Activated B cell treated with CpG ODN at 0.5 μM for 24 hours (primary cell): ENCODE results near the gene CTNND2. TPM values are rescaled to one million over a fixed set of nuclear protein-coding genes. Genes with fewer than 3 reads are reported as not detected.

Experiments used
- ATAC-seq: fragments of 200-7000 bp; cut with Tn5 transposase; one replicate; pipeline ENCODE4 v1.10.0; 2021; ENCODE audit warnings: low read depth, mild to moderate bottlenecking, moderate library complexity
- CTCF ChIA-PET: fragments of 350-600 bp; sonication (Branson Sonifier 250); formaldehyde crosslinking; loops from one replicate; lab custom pipeline; 2021; ENCODE audit warnings: antibody characterized with exemption; lab: Charles Lee
- POLR2A ChIA-PET: fragments of 350-600 bp; sonication (Branson Sonifier 250); formaldehyde crosslinking; loops from one replicate; lab custom pipeline; 2021; ENCODE audit warnings: antibody characterized with exemption; lab: Charles Lee
- DNase-seq: peaks from one replicate; pipeline ENCODE4 v3.0.0; 2022
- H3K27ac Mint-ChIP-seq: one replicate; pipeline ENCODE4 v1.8.0; 2020; ENCODE audit warnings: mixed read lengths
- H3K27me3 Mint-ChIP-seq: one replicate; pipeline ENCODE4 v1.8.0; 2021; ENCODE audit warnings: mixed read lengths
- H3K36me3 Mint-ChIP-seq: one replicate; pipeline ENCODE4 v1.8.0; 2021; ENCODE audit warnings: low read depth, mixed read lengths
- H3K4me1 Mint-ChIP-seq: one replicate; pipeline ENCODE4 v1.8.0; 2021; ENCODE audit warnings: mixed read lengths
- H3K4me3 Mint-ChIP-seq: one replicate; pipeline ENCODE4 v1.8.0; 2020; ENCODE audit warnings: mild to moderate bottlenecking, mixed read lengths
- H3K9me3 Mint-ChIP-seq: one replicate; pipeline ENCODE4 v1.8.0; 2020; ENCODE audit warnings: mixed read lengths
- intact Hi-C: fragments of 100-400 bp; cut with micrococcal nuclease; formaldehyde crosslinking; loops from one replicate; pipeline ENCODE4 v1.15.1; 2024
- total RNA-seq: library from RNA; stranded (reverse); gene quantifications from 2 replicates; pipeline ENCODE4 v1.2.3, GENCODE V29; 2022
- TF ChIP-seq, protein P1 (sequence below): fragments of 200-600 bp; IDR thresholded peaks from one replicate; pipeline ENCODE4 v1.8.0; 2022; ENCODE audit warnings: antibody characterized with exemption, mild to moderate bottlenecking

CTNND2 gene
- total RNA-seq, 1 donor from 2014 or later: not detected

- POLR2A ChIA-PET: no interaction called here
- no peak overlapping the region for H3K27ac Mint-ChIP-seq
- intact Hi-C loops: loop anchor here (10.0 kb wide), 1 partner anchor 196 kb away; no protein-coding TSS in a partner anchor
- no peaks in the 10 kb centered on the region for H3K36me3 Mint-ChIP-seq
- H3K4me3 Mint-ChIP-seq: no peak overlapping the region
- TF ChIP-seq, protein P1, sequence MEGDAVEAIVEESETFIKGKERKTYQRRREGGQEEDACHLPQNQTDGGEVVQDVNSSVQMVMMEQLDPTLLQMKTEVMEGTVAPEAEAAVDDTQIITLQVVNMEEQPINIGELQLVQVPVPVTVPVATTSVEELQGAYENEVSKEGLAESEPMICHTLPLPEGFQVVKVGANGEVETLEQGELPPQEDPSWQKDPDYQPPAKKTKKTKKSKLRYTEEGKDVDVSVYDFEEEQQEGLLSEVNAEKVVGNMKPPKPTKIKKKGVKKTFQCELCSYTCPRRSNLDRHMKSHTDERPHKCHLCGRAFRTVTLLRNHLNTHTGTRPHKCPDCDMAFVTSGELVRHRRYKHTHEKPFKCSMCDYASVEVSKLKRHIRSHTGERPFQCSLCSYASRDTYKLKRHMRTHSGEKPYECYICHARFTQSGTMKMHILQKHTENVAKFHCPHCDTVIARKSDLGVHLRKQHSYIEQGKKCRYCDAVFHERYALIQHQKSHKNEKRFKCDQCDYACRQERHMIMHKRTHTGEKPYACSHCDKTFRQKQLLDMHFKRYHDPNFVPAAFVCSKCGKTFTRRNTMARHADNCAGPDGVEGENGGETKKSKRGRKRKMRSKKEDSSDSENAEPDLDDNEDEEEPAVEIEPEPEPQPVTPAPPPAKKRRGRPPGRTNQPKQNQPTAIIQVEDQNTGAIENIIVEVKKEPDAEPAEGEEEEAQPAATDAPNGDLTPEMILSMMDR: no peak
- DNase-seq (no peak), ATAC-seq (no peak)
- peaks cover 8% of the 10 kb centered on the region for H3K4me1 Mint-ChIP-seq
- no peaks in the 10 kb centered on the region for H3K9me3 Mint-ChIP-seq
- no peaks in the 10 kb centered on the region for H3K27me3 Mint-ChIP-seq
- CTCF ChIA-PET: no interaction called here
These were observed 723.4 kb downstream of the CTNND2 start for GRCh38 chr5:11180890-11181289.

DNA sequence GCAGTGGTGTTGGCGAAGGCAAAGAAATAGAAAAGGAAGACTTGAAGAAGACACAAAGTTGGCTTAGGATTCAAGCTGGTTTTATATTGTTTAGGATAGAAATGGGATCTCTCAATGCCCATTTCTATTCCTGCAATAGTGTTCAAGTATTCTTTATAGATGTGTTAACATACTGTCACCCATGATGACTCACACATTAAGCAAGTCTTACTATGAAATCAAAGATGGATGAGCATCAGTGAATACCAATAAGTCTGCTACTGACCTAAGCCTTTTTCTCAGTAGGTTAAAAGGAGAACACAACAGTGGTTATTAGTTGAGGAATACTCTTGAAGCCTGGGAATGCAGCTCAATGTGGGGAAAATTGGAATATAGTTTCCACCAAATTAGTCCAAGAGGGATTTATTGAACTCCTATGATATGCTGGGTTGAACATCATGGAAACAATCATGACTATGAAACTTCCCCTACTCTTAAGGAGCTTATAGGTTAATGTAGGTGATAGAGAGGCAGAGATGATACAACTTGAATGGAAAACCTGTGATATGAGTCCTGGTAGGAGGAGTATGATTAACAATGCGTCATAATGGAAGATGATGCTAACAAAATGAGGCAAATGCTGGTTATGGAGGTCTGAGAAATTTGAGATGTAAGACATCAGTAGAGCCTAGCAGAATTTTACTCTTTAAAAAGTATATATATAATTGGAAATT, 726.1 kb downstream of the CTNND2 start:
- intact Hi-C loops: no loop called here
- Mint-ChIP-seq H3K27me3 (peaks cover 3% of the 10 kb centered on the region), H3K4me3 (no peak overlapping the region), H3K27ac (no peak overlapping the region), H3K4me1 (peaks cover 8% of the 10 kb centered on the region), H3K36me3 (no peaks in the 10 kb centered on the region), H3K9me3 (no peaks in the 10 kb centered on the region)
- DNase-seq (no peak), ATAC-seq (no peak)
- TF ChIP-seq, protein P1: no peak
- POLR2A ChIA-PET: no interaction called here
- CTCF ChIA-PET: no interaction called here

DNA sequence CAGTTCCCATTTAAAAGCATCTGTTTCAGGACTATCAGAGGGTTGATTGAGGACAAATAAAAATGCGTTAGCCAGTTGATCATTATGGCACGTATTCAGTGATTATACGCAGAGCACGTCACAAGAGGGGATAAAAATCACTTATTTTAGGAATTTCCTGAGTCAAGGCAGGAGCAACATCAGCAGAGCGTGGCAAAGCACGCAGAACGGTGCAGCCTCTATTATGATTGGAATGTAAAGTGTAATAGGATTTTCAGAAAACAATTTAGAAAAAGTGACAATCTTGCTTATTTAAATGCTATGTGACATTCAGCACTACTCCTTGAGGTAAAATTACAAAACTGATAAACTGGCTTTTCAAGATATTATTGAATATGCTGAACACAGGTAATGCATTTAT, 729.7 kb downstream of the CTNND2 start:
- ATAC-seq (no peak), DNase-seq (no peak)
- Mint-ChIP-seq H3K4me1 (no peaks in the 10 kb centered on the region), H3K27ac (no peak overlapping the region), H3K27me3 (peaks cover 4% of the 10 kb centered on the region), H3K4me3 (no peak overlapping the region), H3K9me3 (no peaks in the 10 kb centered on the region), H3K36me3 (no peaks in the 10 kb centered on the region)
- ChIA-PET POLR2A (no interaction called here), CTCF (no interaction called here)
- intact Hi-C loops: no loop called here
- TF ChIP-seq, protein P1: no peak

GRCh38 chr5:11172484-11172883, 731.8 kb downstream of the CTNND2 start:
- Mint-ChIP-seq H3K4me1 (no peaks in the 10 kb centered on the region), H3K4me3 (no peak overlapping the region), H3K36me3 (no peaks in the 10 kb centered on the region), H3K9me3 (no peaks in the 10 kb centered on the region), H3K27me3 (peaks cover 6% of the 10 kb centered on the region), H3K27ac (no peak overlapping the region)
- no peak for ATAC-seq
- DNase-seq: no peak
- TF ChIP-seq, protein P1: no peak
- ChIA-PET POLR2A (no interaction called here), CTCF (no interaction called here)
- intact Hi-C loops: no loop called here

DNA sequence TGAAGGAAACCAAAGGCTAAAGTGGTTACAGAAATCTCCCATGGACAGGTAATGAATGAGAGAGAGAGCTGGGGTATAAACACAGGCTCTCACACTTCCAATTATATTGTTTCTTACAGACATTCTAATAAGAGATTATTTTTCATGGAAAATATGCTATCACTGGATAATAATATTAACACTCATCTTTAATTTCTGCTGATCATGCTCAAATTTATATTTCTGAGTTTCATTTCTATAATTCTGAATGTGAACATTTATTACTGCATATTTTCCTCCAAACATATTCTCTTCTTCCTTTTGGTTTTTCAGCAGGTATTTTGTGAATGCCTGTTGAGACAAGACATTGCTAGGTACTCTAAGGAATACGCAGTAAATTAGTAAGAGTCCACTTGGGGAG, 733.0 kb downstream of the CTNND2 start:
- Mint-ChIP-seq H3K9me3 (no peaks in the 10 kb centered on the region), H3K27ac (no peak overlapping the region), H3K27me3 (peaks cover 6% of the 10 kb centered on the region), H3K36me3 (no peaks in the 10 kb centered on the region), H3K4me3 (no peak overlapping the region), H3K4me1 (no peaks in the 10 kb centered on the region)
- ChIA-PET CTCF (no interaction called here), POLR2A (no interaction called here)
- intact Hi-C loops: no loop called here
- TF ChIP-seq, protein P1: no peak
- ATAC-seq: no peak
- no peak for DNase-seq
